SK-N-SH (cell line): ENCODE results near the gene TMEM240. TPM values are rescaled to one million over a fixed set of nuclear protein-coding genes. Genes with fewer than 3 reads are reported as not detected.

Experiments used
- CTCF ChIA-PET: fragments of 300-600, 350-600 bp; formaldehyde crosslinking; extraction: SDS; loops from one replicate; lab custom pipeline; 2021; lab: Yijun Ruan, JAX
- POLR2A ChIA-PET: fragments of 350-600 bp; sonication (Branson Sonifier 250); formaldehyde crosslinking; extraction: SDS; loops from one replicate; lab custom pipeline; 2020; ENCODE audit warnings: antibody characterized with exemption, inconsistent platforms; lab: Yijun Ruan, JAX
- DNase-seq: peaks from one replicate; pipeline ENCODE4 v3.0.0; 2012
- H2AFZ ChIP-seq: fragments of 200-600 bp; sonication (generic); 2 replicates; pipeline ENCODE4 v1.8.1; 2016; ENCODE audit warnings: antibody characterized with exemption, mild to moderate bottlenecking, low read depth
- H3F3A ChIP-seq: fragments of 200-600 bp; sonication (generic); replicated peaks from 2 replicates; pipeline ENCODE3; 2016; ENCODE audit warnings: antibody characterized with exemption, mild to moderate bottlenecking; ENCODE audit not compliant: insufficient read depth
- H3K27ac ChIP-seq, 2 experiments: fragments of 200-500 bp in 1 of 2; fragments of 200-600 bp in 1 of 2; sonication (Bioruptor generic) in 1 of 2; sonication (generic), shearing (Covaris generic) in 1 of 2; 2 replicates each; pipeline versions ENCODE4 v1.5.1 to v1.6.1; 2014 to 2016; ENCODE audit warnings: low read depth in 2 of 2, inconsistent platforms in 1 of 2, low read length in 1 of 2, mild to moderate bottlenecking in 1 of 2, mixed read lengths in 1 of 2
- H3K27me3 ChIP-seq: fragments of 200-600 bp; sonication (generic), shearing (Covaris generic); 2 replicates; pipeline ENCODE4 v1.6.1; 2016; ENCODE audit warnings: mixed run types; ENCODE audit not compliant: insufficient read depth
- H3K36me3 ChIP-seq, 2 experiments: fragments of 200-500 bp in 1 of 2; fragments of 200-600 bp in 1 of 2; sonication (Bioruptor generic) in 1 of 2; sonication (generic) in 1 of 2; replicated peaks in 1 of 2; 2 replicates each; pipeline versions ENCODE3 to v1.5.1; 2014 to 2016; ENCODE audit warnings: low read length in 1 of 2, mild to moderate bottlenecking in 1 of 2; ENCODE audit not compliant: insufficient read depth in 2 of 2, control insufficient read depth in 1 of 2
- H3K4me1 ChIP-seq, 2 experiments: fragments of 200-500 bp in 1 of 2; fragments of 200-600 bp in 1 of 2; sonication (Bioruptor generic) in 1 of 2; sonication (generic), shearing (Covaris generic) in 1 of 2; 2 replicates each; pipeline versions ENCODE4 v1.5.1 to v1.6.1; 2014 to 2016; ENCODE audit warnings: low read depth in 1 of 2, low read length in 1 of 2, mixed run types in 1 of 2; ENCODE audit not compliant: insufficient read depth in 2 of 2, control insufficient read depth in 1 of 2
- H3K4me2 ChIP-seq: fragments of 200-600 bp; sonication (generic), shearing (Covaris generic); 2 replicates; pipeline ENCODE4 v1.6.1; 2017; ENCODE audit warnings: mixed run types
- H3K4me3 ChIP-seq, 2 experiments: fragments of 200-500 bp in 1 of 2; fragments of 200-600 bp in 1 of 2; sonication (Bioruptor generic) in 1 of 2; sonication (generic), shearing (Covaris generic) in 1 of 2; 2 replicates each; pipeline versions ENCODE4 v1.5.1 to v1.8.1; 2014 to 2016; ENCODE audit warnings: low read depth in 2 of 2, inconsistent platforms in 1 of 2, low read length in 1 of 2, mild to moderate bottlenecking in 1 of 2, mixed read lengths in 1 of 2, moderate library complexity in 1 of 2
- H3K79me2 ChIP-seq: fragments of 200-600 bp; sonication (generic); 2 replicates; pipeline ENCODE4 v1.8.1; 2017; ENCODE audit warnings: mild to moderate bottlenecking; ENCODE audit not compliant: insufficient read depth
- H3K9ac ChIP-seq: fragments of 200-600 bp; sonication (generic); 2 replicates; pipeline ENCODE4 v1.6.1; 2017; ENCODE audit warnings: mixed run types
- H3K9me2 ChIP-seq: fragments of 200-600 bp; sonication (generic); 2 replicates; pipeline ENCODE4 v1.6.1; 2017; ENCODE audit warnings: mixed run types
- H3K9me3 ChIP-seq: fragments of 200-600 bp; sonication (generic); 2 replicates; pipeline ENCODE4 v1.6.1; 2017; ENCODE audit warnings: mixed run types, mild to moderate bottlenecking, moderate library complexity
- H4K20me1 ChIP-seq: fragments of 200-600 bp; sonication (generic); 2 replicates; pipeline ENCODE4 v1.6.1; 2017; ENCODE audit warnings: mild to moderate bottlenecking, mixed run types; ENCODE audit not compliant: insufficient read depth
- CHD2 ChIP-seq: fragments of 150-350 bp; IDR thresholded peaks from 2 replicates; pipeline ENCODE4 v1.6.1; 2018; ENCODE audit warnings: low read length; ENCODE audit not compliant: partially characterized antibody
- ELF1 ChIP-seq: IDR thresholded peaks from 2 replicates; pipeline ENCODE4 v1.4.0; 2012
- FOXJ3 ChIP-seq: sonication (generic); formaldehyde crosslinking; IDR thresholded peaks from 2 replicates; pipeline ENCODE4 v1.5.1; 2020; ENCODE audit warnings: mild to moderate bottlenecking, missing genetic modification reagents
- FOXM1 ChIP-seq: IDR thresholded peaks from 2 replicates; pipeline ENCODE4 v1.4.0; 2012; ENCODE audit warnings: low read depth, mild to moderate bottlenecking
- GATA2 ChIP-seq: sonication (generic); formaldehyde crosslinking; IDR thresholded peaks from 2 replicates; pipeline ENCODE4 v1.5.0; 2020; ENCODE audit warnings: mild to moderate bottlenecking, missing genetic modification reagents
- NRF1 ChIP-seq: IDR thresholded peaks from 2 replicates; pipeline ENCODE4 v1.6.1; 2012; ENCODE audit warnings: low read depth, mild to moderate bottlenecking, low read length
- POLR2AphosphoS5 ChIP-seq: IDR thresholded peaks from 2 replicates; pipeline ENCODE4 v1.6.1; 2012; ENCODE audit warnings: low read depth, low read length
- TEAD4 ChIP-seq: IDR thresholded peaks from 2 replicates; pipeline ENCODE4 v1.4.0; 2012; ENCODE audit warnings: mild to moderate bottlenecking, borderline replicate concordance; ENCODE audit not compliant: insufficient read depth
- WGBS: methylation state at CpG from one replicate; pipeline ENCODE4 v1.1.6; 2017; ENCODE audit warnings: low lambda C conversion rate; 5-methylcytosine and 5-hydroxymethylcytosine counted together
- polyA plus RNA-seq, 3 experiments: library from polyadenylated mRNA; depleted of rRNA; stranded (reverse); fragments of >200 nt; gene quantifications; 2 replicates each; pipeline ENCODE4 v1.2.3, GENCODE V29; 2012
- TF ChIP-seq, protein P1 (sequence below): IDR thresholded peaks from 2 replicates; pipeline ENCODE4; 2012
- TF ChIP-seq, protein P2 (sequence below): fragments of 200-600 bp; sonication (generic); IDR thresholded peaks from 2 replicates; pipeline ENCODE4 v1.6.1; 2017; ENCODE audit warnings: antibody characterized with exemption, mild to moderate bottlenecking, moderate library complexity
- TF ChIP-seq, protein P3 (sequence below): IDR thresholded peaks from 2 replicates; pipeline ENCODE4 v1.6.1; 2012; ENCODE audit warnings: mild to moderate bottlenecking, low read depth, low read length, moderate library complexity

Gene TMEM240
- polyA plus RNA-seq, 1 of the 3 experiments (the other 2 are of a cell fraction) = 6.5 TPM

DNA sequence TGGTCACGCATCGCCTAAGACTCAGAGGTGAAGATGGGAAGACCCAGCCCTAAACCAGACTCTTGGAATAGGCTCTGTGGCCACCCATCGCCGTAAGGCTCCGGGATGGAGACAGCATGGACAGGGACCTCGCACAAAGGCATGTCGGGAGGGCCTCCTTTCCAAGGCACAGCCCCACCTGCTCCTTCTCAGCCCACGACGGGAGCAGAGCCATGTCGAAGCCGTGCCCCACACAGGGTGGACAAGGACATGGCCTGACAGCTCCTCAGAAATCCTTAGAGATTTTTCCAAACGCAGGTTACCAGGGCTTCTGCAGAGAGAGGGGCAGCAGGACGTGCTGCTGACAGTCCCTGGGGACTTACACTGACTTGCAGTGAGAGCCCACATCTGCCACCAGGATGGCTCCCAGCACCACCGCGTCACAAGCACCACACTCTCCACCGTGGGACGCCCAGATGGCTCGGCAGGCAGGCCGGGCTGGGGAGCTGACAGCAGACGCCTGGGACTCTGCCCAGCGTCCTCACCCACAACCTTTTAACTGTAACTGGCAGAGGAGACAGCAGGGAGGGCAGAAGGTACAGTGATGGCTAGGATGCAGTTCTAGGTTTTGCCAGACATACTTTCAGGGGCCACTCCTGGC, 22.3 kb upstream of the TMEM240 start:
- Histone ChIP-seq H2AFZ (no peak overlapping the region), H3K4me1 (no peaks in the 10 kb centered on the region), H3K36me3 (peaks cover 21 to 40% of the 10 kb centered on the region in 2 experiments), H3K79me2 (peaks cover 83% of the 10 kb centered on the region)
- TF ChIP-seq FOXJ3 (CRISPR knock-in tag) (no peak), TEAD4 (no peak), ELF1 (no peak), CHD2 (no peak)
- TF ChIP-seq, all 33 proteins: peak for 0
- no peaks in the 10 kb centered on the region for H3K9me2 ChIP-seq
- no peak for DNase-seq
- H3K4me2 ChIP-seq = no peak overlapping the region
- CTCF ChIA-PET = no interaction called here
- no peak overlapping the region for H3K9ac ChIP-seq
- POLR2A ChIA-PET = no interaction called here
- H4K20me1 ChIP-seq = peaks cover 36% of the 10 kb centered on the region
- no peak overlapping the region for H3K4me3 ChIP-seq
- peaks cover 2% of the 10 kb centered on the region for H3F3A ChIP-seq
- no peak overlapping the region for H3K27ac ChIP-seq
- H3K27me3 ChIP-seq = no peaks in the 10 kb centered on the region
- H3K9me3 ChIP-seq = no peaks in the 10 kb centered on the region
- WGBS = 92% methylated on average over 10 of the region's 21 CpGs

DNA sequence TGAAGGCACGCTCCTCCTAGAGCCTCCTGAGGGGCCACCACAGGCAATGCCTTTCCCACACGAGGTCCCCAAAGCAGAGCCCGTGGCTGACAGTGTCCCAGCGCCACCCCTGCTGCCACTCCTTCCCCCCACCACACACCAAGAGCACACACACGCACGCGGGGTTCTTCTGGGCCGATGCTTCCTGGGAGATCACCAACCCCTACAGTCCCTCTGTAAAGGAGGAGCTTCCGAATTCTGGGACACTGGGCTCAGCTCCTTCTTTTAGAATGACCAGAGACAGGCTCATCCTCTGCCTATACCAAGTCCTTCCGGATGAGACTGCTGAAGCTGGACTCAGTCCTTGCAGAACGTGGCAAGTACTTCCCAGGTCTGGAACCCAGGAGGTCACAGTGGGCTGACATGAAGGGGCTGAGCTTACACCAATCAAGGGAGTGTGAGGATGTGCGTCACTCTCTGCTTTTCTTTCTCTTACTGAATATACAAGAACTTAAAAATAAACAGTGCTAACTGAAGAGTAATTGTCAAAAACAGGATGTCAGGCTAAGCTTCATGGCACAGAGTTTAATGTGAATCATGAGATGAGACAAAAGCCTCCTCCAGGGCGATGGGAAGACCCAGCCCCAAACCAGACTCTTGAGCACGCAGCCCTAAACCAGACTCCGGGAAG, 21.5 kb upstream of the TMEM240 start:
- H3K4me2 ChIP-seq = no peak overlapping the region
- H2AFZ ChIP-seq = no peak overlapping the region
- peaks cover 28% of the 10 kb centered on the region for H4K20me1 ChIP-seq
- POLR2A ChIA-PET = no interaction called here
- H3K27me3 ChIP-seq = no peaks in the 10 kb centered on the region
- no peaks in the 10 kb centered on the region for H3K9me2 ChIP-seq
- peaks cover 6% of the 10 kb centered on the region for H3F3A ChIP-seq
- peaks cover 21 to 40% of the 10 kb centered on the region in 2 experiments for H3K36me3 ChIP-seq
- no peaks in the 10 kb centered on the region for H3K9me3 ChIP-seq
- no peak for DNase-seq
- CTCF ChIA-PET = no interaction called here
- no peaks in the 10 kb centered on the region for H3K4me1 ChIP-seq
- H3K27ac ChIP-seq = no peak overlapping the region
- no peak overlapping the region for H3K4me3 ChIP-seq
- TF ChIP-seq, protein P1, sequence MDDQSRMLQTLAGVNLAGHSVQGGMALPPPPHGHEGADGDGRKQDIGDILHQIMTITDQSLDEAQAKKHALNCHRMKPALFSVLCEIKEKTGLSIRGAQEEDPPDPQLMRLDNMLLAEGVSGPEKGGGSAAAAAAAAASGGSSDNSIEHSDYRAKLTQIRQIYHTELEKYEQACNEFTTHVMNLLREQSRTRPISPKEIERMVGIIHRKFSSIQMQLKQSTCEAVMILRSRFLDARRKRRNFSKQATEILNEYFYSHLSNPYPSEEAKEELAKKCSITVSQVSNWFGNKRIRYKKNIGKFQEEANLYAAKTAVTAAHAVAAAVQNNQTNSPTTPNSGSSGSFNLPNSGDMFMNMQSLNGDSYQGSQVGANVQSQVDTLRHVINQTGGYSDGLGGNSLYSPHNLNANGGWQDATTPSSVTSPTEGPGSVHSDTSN = no peak
- TF ChIP-seq, protein P2, sequence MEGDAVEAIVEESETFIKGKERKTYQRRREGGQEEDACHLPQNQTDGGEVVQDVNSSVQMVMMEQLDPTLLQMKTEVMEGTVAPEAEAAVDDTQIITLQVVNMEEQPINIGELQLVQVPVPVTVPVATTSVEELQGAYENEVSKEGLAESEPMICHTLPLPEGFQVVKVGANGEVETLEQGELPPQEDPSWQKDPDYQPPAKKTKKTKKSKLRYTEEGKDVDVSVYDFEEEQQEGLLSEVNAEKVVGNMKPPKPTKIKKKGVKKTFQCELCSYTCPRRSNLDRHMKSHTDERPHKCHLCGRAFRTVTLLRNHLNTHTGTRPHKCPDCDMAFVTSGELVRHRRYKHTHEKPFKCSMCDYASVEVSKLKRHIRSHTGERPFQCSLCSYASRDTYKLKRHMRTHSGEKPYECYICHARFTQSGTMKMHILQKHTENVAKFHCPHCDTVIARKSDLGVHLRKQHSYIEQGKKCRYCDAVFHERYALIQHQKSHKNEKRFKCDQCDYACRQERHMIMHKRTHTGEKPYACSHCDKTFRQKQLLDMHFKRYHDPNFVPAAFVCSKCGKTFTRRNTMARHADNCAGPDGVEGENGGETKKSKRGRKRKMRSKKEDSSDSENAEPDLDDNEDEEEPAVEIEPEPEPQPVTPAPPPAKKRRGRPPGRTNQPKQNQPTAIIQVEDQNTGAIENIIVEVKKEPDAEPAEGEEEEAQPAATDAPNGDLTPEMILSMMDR = no peak
- no peak for TF ChIP-seq NRF1
- TF ChIP-seq GATA2 (CRISPR knock-in tag) = no peak
- TF ChIP-seq POLR2AphosphoS5 = no peak
- TF ChIP-seq, protein P3, sequence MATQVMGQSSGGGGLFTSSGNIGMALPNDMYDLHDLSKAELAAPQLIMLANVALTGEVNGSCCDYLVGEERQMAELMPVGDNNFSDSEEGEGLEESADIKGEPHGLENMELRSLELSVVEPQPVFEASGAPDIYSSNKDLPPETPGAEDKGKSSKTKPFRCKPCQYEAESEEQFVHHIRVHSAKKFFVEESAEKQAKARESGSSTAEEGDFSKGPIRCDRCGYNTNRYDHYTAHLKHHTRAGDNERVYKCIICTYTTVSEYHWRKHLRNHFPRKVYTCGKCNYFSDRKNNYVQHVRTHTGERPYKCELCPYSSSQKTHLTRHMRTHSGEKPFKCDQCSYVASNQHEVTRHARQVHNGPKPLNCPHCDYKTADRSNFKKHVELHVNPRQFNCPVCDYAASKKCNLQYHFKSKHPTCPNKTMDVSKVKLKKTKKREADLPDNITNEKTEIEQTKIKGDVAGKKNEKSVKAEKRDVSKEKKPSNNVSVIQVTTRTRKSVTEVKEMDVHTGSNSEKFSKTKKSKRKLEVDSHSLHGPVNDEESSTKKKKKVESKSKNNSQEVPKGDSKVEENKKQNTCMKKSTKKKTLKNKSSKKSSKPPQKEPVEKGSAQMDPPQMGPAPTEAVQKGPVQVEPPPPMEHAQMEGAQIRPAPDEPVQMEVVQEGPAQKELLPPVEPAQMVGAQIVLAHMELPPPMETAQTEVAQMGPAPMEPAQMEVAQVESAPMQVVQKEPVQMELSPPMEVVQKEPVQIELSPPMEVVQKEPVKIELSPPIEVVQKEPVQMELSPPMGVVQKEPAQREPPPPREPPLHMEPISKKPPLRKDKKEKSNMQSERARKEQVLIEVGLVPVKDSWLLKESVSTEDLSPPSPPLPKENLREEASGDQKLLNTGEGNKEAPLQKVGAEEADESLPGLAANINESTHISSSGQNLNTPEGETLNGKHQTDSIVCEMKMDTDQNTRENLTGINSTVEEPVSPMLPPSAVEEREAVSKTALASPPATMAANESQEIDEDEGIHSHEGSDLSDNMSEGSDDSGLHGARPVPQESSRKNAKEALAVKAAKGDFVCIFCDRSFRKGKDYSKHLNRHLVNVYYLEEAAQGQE = no peak
- no peak for TF ChIP-seq FOXM1
- TF ChIP-seq, all 33 proteins: peak for 0
- H3K9ac ChIP-seq = no peak overlapping the region
- 95% methylated on average over 14 of the region's 15 CpGs for WGBS
- peaks cover 79% of the 10 kb centered on the region for H3K79me2 ChIP-seq
